ENCODE results near the gene CYB5R2.
A peak's percentile ranks its signal among the peaks of the same experiment; 100 is the strongest.

The CYB5R2 gene

DNA sequence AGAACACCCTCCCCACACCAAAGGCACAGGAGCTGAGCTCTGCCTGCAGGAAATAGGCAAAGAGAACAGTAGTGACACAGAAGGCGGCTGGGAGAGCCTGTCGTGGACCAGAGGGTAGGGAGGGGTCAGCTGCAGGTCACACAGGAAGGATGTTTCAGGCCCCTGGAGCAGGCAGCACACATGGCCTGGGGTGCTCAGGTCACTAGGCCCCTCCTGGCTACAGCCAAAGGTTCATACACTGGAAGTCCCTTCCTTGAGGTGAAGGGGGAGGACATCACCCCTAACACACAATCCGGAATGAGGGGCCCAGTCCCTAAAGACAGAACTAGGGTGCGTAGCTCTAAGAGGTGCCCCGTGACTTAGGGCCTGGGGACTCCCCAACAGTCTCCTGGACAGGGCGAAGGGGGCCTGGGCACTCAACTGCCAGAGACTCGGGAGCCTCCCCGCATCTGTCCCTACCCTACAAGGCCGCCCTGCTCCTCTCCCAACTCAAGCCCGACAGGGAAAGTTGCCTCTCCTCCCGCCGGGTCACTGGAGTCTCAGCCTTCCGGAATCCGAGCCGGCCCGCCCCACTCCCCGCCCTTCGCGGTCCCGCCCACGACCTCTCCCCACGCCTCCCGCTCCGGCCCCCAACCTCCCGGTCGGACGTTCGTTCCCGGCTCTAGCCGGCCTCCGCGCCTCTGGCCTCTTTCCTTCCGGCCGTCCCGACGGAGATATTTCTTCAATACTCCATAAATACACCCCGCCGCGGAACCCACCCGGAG is at the start of gene CYB5R2:
CYB5R2 (minus strand) TSS at position 541 of the 764 bp plus-strand sequence. CDS start 675 bp downstream, outside the sequence.
- no peaks in the 10 kb centered on the region for H4K20me1 ChIP-seq
- no peak within 1 kb of the TSS for H3K27ac ChIP-seq
- TF ChIP-seq Cebpa-rat (IDR thresholded peaks at IDR 0.05) = no peak
- no peaks in the 10 kb centered on the region for H3K4me1 ChIP-seq
- H3K36me3 ChIP-seq = no peaks in the 10 kb centered on the region
- no peak within 1 kb of the TSS for H3K4me2 ChIP-seq
- peaks cover 6% of the 10 kb centered on the region for H3K9me3 ChIP-seq
- H3K9ac ChIP-seq = no peak within 1 kb of the TSS
- no peaks in the 10 kb centered on the region for H3K27me3 ChIP-seq
- H3K4me3 ChIP-seq = no peak within 1 kb of the TSS

GRCh38 chr11:7714786-7715185 is 41.5 kb upstream of the CYB5R2 start:
- Histone ChIP-seq H3K27me3 (no peaks in the 10 kb centered on the region), H3K4me2 (no peak overlapping the region), H3K4me3 (no peak overlapping the region)

GRCh38 chr11:7706377-7706776 is 33.1 kb upstream of the CYB5R2 start, which contains the start of gene OVCH2:
OVCH2 (minus strand) TSS chr11:7706477; CDS start chr11:7706394, 83 bp downstream.
- H3K9me3 ChIP-seq = no peaks in the 10 kb centered on the region
- H3K27ac ChIP-seq = no peak within 1 kb of the TSS
- TF ChIP-seq Cebpa-rat (IDR thresholded peaks at IDR 0.05) = no peak
- no peak within 1 kb of the TSS for H3K4me3 ChIP-seq
- no peaks in the 10 kb centered on the region for H3K27me3 ChIP-seq
- H4K20me1 ChIP-seq = no peaks in the 10 kb centered on the region
- no peaks in the 10 kb centered on the region for H3K36me3 ChIP-seq
- H3K9ac ChIP-seq = no peak within 1 kb of the TSS
- H3K4me2 ChIP-seq = no peak within 1 kb of the TSS
- H3K4me1 ChIP-seq = no peaks in the 10 kb centered on the region

More at GRCh38 chr11:7714786-7715185, 41.5 kb upstream of the CYB5R2 start:
- no peak overlapping the region for H3K9ac ChIP-seq
- H3K27ac ChIP-seq = no peak overlapping the region
- H4K20me1 ChIP-seq = no peaks in the 10 kb centered on the region
- H3K9me3 ChIP-seq = no peaks in the 10 kb centered on the region
- no peaks in the 10 kb centered on the region for H3K4me1 ChIP-seq
- H3K36me3 ChIP-seq = no peaks in the 10 kb centered on the region
- TF ChIP-seq Cebpa-rat (IDR thresholded peaks at IDR 0.05) = no peak

DNA sequence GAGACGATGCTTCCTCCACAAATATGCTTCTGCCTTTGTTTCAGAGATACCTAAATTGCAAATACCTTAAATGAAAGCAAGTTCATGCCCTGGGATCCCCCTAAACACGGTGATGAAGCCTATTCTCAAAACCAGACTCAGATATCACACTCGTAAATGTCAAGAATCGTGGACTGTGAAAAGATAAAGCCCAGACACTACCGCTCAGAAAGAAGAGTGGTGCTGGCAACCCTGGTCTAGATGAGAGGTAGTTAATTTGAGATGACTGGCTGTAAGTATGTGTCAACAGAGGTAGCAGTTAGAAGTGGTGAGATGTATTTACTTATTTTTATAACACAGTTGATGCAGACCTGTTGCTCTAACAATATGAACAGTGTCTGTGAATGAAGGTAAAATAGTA is 30.4 kb upstream of the CYB5R2 start:
- Histone ChIP-seq H3K4me2 (no peak overlapping the region), H3K36me3 (no peaks in the 10 kb centered on the region), H3K27me3 (no peaks in the 10 kb centered on the region), H4K20me1 (no peaks in the 10 kb centered on the region), H3K9me3 (no peaks in the 10 kb centered on the region), H3K9ac (no peak overlapping the region), H3K4me1 (no peaks in the 10 kb centered on the region), H3K27ac (no peak overlapping the region), H3K4me3 (no peak overlapping the region)
- no peak for TF ChIP-seq Cebpa-rat (IDR thresholded peaks at IDR 0.05)

DNA sequence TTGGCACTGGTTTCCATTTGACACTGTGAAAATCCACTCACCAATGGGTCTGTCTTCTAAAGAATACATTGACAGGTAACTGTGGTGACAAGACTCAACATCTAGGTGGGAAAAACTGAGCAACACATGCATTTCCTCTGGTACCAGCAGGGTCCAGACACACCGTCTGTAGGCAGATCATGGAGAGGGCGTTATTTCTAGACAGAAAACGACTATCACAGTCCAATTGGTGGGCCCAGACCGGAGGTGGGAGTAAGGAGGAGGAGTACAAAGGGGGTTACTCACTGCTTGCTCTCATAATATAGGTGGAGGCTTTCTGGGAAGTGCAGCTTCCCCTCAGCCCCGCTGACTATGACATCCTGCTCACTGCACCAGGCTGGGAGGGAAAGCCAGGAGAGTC is 23.1 kb upstream of the CYB5R2 start:
- no peaks in the 10 kb centered on the region for H3K9me3 ChIP-seq
- H3K9ac ChIP-seq = no peak overlapping the region
- no peak overlapping the region for H3K27ac ChIP-seq
- no peak for TF ChIP-seq Cebpa-rat (IDR thresholded peaks at IDR 0.05)
- H3K36me3 ChIP-seq = no peaks in the 10 kb centered on the region
- H3K4me3 ChIP-seq = no peak overlapping the region
- H4K20me1 ChIP-seq = no peaks in the 10 kb centered on the region
- H3K27me3 ChIP-seq = no peaks in the 10 kb centered on the region; the same call in 1 of the 2 replicates
- H3K4me1 ChIP-seq = no peaks in the 10 kb centered on the region
- no peak overlapping the region for H3K4me2 ChIP-seq

GRCh38 chr11:7694235-7694634 is 20.9 kb upstream of the CYB5R2 start:
- no peak overlapping the region for H3K9ac ChIP-seq
- no peaks in the 10 kb centered on the region for H4K20me1 ChIP-seq
- H3K4me3 ChIP-seq = no peak overlapping the region
- no peaks in the 10 kb centered on the region for H3K36me3 ChIP-seq
- no peak for TF ChIP-seq Cebpa-rat (IDR thresholded peaks at IDR 0.05)
- no peaks in the 10 kb centered on the region for H3K4me1 ChIP-seq
- no peaks in the 10 kb centered on the region for H3K9me3 ChIP-seq
- no peak overlapping the region for H3K27ac ChIP-seq
- no peaks in the 10 kb centered on the region; the same call in 1 of the 2 replicates for H3K27me3 ChIP-seq
- peak overlapping the region; percentile 33 for H3K4me2 ChIP-seq

- H3K4me1 ChIP-seq = no peaks in the 10 kb centered on the region
- no peaks in the 10 kb centered on the region for H3K36me3 ChIP-seq
- no peaks in the 10 kb centered on the region for H4K20me1 ChIP-seq
- H3K27me3 ChIP-seq = no peaks in the 10 kb centered on the region; the same call in 1 of the 2 replicates
- H3K27ac ChIP-seq = no peak overlapping the region
- no peak overlapping the region for H3K4me2 ChIP-seq
- H3K9me3 ChIP-seq = no peaks in the 10 kb centered on the region
- no peak overlapping the region for H3K4me3 ChIP-seq
- TF ChIP-seq Cebpa-rat (IDR thresholded peaks at IDR 0.05) = no peak
- H3K9ac ChIP-seq = no peak overlapping the region
Measured at GRCh38 chr11:7692426-7692825, 19.1 kb upstream of the CYB5R2 start.

- H3K27ac ChIP-seq = no peak overlapping the region
- H3K4me3 ChIP-seq = no peak overlapping the region
- H3K27me3 ChIP-seq = no peaks in the 10 kb centered on the region; the same call in 1 of the 2 replicates
- no peaks in the 10 kb centered on the region for H3K36me3 ChIP-seq
- H3K4me1 ChIP-seq = no peaks in the 10 kb centered on the region
- no peak overlapping the region for H3K4me2 ChIP-seq
- no peak for TF ChIP-seq Cebpa-rat (IDR thresholded peaks at IDR 0.05)
- no peak overlapping the region for H3K9ac ChIP-seq
- no peaks in the 10 kb centered on the region for H4K20me1 ChIP-seq
- no peaks in the 10 kb centered on the region for H3K9me3 ChIP-seq
Measured at GRCh38 chr11:7691759-7692350, 18.6 kb upstream of the CYB5R2 start.

DNA sequence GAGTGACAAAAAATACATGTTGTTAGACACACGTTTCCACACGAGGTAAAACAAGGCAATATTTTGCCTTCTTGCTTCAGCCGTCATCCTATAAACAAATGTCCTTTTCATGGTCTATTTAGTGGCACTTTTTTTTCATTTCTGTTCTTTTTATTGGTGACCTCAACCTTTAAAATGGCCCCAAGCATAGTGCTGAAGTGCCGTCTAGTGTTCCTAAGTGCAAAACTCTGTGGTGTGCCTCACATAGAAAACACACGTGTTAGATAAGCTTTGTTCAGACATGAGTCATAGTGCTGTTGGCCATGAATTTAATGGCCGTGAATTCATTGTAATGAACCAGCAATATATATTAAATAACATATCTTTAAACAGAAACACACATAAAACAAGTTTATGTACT is 17.3 kb upstream of the CYB5R2 start:
- H3K27me3 ChIP-seq = no peaks in the 10 kb centered on the region; the same call in 1 of the 2 replicates
- H3K4me2 ChIP-seq = no peak overlapping the region
- no peak overlapping the region for H3K9ac ChIP-seq
- H3K27ac ChIP-seq = no peak overlapping the region
- H3K36me3 ChIP-seq = no peaks in the 10 kb centered on the region
- H4K20me1 ChIP-seq = no peaks in the 10 kb centered on the region
- TF ChIP-seq Cebpa-rat (IDR thresholded peaks at IDR 0.05) = no peak
- H3K9me3 ChIP-seq = no peaks in the 10 kb centered on the region
- H3K4me1 ChIP-seq = no peaks in the 10 kb centered on the region
- no peak overlapping the region for H3K4me3 ChIP-seq

- Histone ChIP-seq H3K27ac (no peak overlapping the region), H3K4me2 (no peak overlapping the region), H3K4me3 (no peak overlapping the region), H3K9ac (no peak overlapping the region), H3K27me3 (no peaks in the 10 kb centered on the region; the same call in 1 of the 2 replicates), H3K4me1 (no peaks in the 10 kb centered on the region), H4K20me1 (no peaks in the 10 kb centered on the region), H3K36me3 (no peaks in the 10 kb centered on the region), H3K9me3 (no peaks in the 10 kb centered on the region)
- TF ChIP-seq Cebpa-rat (IDR thresholded peaks at IDR 0.05) = no peak
Measured at GRCh38 chr11:7689239-7689638, 15.9 kb upstream of the CYB5R2 start.
